Epithelial cell of esophagus (primary cell): Measurements from ENCODE around the gene TGFBR1.

ENCODE experiments used
- DNase-seq: peaks from one replicate; pipeline ENCODE4 v3.0.0; 2010; ENCODE audit warnings: low read depth
- H3K4me3 ChIP-seq: 2 replicates; pipeline ENCODE4 v1.5.1; 2011; ENCODE audit warnings: mild to moderate bottlenecking, low read length, control low read depth
- TF ChIP-seq, protein P1 (sequence below): IDR thresholded peaks from 2 replicates; pipeline ENCODE4 v1.5.1; 2011; ENCODE audit warnings: low read depth, mild to moderate bottlenecking, low read length, control low read depth, inconsistent platforms; ENCODE audit not compliant: insufficient read depth; ENCODE audit errors: missing control alignments

The TGFBR1 gene

DNA sequence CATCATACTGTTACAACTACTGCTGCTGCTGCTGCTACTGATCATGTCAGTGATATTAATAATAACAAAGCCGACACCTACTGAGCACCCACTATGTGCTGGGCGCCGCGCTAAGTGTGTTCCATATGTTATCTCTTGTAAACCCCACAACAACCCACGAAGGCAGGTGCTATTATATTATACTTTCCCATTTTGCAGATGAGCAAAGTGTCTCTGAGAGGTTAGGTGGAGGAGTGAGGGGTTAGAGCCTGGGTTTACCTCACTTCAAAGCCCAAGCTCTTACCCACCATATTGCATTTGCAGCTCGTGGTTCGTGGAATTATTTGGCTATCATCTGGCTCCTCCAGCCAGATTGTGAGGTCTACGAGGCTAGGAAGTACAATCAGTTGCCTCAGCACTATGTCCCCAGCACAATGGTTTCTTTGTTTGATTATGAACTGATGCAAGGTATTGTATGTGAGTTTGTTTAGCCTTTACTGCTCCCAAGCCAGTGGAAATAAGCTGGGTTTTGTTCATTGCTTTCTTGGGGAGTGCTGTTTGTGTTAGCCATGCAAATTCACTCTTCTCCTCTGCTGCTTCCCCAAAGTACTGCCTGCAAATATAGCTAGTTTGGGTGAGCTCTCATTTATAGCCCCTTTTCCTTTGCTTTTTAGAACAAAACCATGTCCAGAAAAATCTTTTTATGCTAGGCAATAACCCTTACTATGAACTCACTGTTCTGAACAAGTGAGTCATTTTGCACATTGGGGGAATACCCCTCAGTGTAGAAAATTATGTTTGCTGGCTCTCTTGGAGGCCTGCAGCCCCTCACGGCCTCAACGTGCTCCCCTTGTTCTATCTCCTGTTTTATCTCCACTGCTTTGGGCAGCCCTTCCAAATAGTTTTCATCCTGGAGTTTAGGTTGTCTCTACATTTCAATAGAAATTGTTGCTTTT, 68.9 kb downstream of the TGFBR1 start:
- DNase-seq: no peak
- TF ChIP-seq, protein P1, sequence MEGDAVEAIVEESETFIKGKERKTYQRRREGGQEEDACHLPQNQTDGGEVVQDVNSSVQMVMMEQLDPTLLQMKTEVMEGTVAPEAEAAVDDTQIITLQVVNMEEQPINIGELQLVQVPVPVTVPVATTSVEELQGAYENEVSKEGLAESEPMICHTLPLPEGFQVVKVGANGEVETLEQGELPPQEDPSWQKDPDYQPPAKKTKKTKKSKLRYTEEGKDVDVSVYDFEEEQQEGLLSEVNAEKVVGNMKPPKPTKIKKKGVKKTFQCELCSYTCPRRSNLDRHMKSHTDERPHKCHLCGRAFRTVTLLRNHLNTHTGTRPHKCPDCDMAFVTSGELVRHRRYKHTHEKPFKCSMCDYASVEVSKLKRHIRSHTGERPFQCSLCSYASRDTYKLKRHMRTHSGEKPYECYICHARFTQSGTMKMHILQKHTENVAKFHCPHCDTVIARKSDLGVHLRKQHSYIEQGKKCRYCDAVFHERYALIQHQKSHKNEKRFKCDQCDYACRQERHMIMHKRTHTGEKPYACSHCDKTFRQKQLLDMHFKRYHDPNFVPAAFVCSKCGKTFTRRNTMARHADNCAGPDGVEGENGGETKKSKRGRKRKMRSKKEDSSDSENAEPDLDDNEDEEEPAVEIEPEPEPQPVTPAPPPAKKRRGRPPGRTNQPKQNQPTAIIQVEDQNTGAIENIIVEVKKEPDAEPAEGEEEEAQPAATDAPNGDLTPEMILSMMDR: no peak
- no peak overlapping the region for H3K4me3 ChIP-seq

DNA sequence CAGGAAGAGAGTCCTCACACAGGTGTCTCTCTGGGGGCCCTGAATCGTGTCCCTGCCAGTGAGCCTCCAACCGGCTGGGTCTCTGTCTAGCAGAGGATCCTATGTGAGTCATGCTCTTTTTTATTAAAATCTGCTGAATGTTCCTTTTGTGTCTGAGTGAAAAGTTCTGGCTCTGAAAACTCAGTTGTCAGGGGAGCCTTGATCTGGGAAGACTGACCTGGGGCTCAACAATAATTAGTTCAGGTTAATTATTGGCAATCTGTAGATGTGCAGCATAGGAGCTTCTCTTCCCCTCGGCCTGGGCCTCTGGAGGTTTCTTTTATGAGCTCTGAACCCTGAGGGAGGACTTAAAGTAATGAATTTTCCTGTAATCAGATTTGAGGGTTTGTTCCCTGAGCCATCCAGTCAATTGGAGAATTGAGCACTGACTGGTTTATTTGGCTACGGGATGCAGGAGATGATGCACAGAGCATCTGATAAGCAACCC, 71.7 kb downstream of the TGFBR1 start:
- DNase-seq: no peak
- no peak overlapping the region for H3K4me3 ChIP-seq
- TF ChIP-seq, protein P1: no peak

DNA sequence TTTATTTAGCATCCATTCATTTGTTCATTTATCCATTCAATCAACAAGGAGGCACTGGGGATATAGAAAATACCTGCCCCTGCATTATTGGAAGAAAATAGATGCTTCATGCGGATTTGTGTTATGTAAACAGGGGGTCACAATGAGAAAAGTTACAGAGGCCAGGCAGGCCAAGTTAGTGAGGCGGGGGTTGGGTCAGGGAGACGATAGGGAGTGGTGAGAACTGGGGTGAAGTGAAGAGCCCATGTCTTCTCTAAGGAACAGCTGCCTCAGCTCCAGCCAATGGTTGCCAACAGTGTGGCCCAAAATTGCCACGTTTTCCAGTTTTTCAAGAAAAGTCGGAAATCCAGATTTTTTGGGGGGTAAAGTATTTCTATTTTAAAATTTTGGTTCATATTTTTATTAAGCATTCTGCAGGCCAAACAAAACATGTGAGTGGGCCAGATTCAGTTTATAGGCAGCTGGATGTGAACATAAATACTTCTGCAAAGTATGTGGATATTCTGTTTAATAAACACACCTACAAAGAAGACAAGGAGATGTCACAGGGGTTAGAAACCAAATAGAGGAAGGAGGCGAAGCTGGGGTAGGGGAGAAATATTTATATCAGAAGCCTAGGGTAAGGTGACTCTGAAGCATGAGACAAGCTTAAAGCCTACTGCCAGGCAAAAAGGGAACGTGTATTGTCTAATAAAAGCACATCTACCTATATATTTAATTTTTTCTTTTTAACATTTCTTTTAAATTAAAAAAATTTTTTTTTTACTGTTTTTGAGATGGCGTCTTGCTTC, 72.9 kb downstream of the TGFBR1 start:
- DNase-seq: no peak
- no peak overlapping the region for H3K4me3 ChIP-seq
- TF ChIP-seq, protein P1: no peak

GRCh38 chr9:99178912-99179872, 74.3 kb downstream of the TGFBR1 start:
- no peak overlapping the region for H3K4me3 ChIP-seq
- no peak for DNase-seq
- TF ChIP-seq, protein P1: no peak

GRCh38 chr9:99180199-99180598, 75.3 kb downstream of the TGFBR1 start:
- TF ChIP-seq, protein P1: no peak
- DNase-seq: no peak
- H3K4me3 ChIP-seq: no peak overlapping the region

- no peak overlapping the region for H3K4me3 ChIP-seq
- TF ChIP-seq, protein P1: no peak
- DNase-seq: no peak
Observed at GRCh38 chr9:99180662-99181061, 75.7 kb downstream of the TGFBR1 start.
